Panc1 (cell line): Measurements from ENCODE around the gene BEGAIN. TPM values are rescaled to one million over a fixed set of nuclear protein-coding genes. Genes with fewer than 3 reads are reported as not detected.

Source experiments
- total RNA-seq: library from RNA; stranded (reverse); gene quantifications from one replicate; pipeline ENCODE4 v1.2.1, GENCODE V29; 2021; ENCODE audit not compliant: unreplicated experiment

BEGAIN gene
- total RNA-seq, 1 experiment from 2014 or later: 26.5 TPM

Other genes starting within 250 kb of the BEGAIN start
- gene WDR25, start 210.9 kb downstream of the BEGAIN start, total RNA-seq: 4.1 TPM
- gene DLK1, start 139.5 kb upstream of the BEGAIN start, total RNA-seq: 0.69 TPM
- gene MEG3, start 238.7 kb upstream of the BEGAIN start, total RNA-seq: 62.4 TPM